GM10266 (cell line): Measurements from ENCODE around the gene JAKMIP3.

Source experiments
- DNase-seq: peaks from one replicate; pipeline ENCODE4 v3.0.0; 2012; ENCODE audit errors: extremely low spot score
- CTCF ChIP-seq: IDR thresholded peaks from 2 replicates; pipeline ENCODE4 v1.5.1; 2012; ENCODE audit warnings: mild to moderate bottlenecking, low read depth; ENCODE audit not compliant: control insufficient read depth, insufficient read depth; ENCODE audit errors: missing control alignments

The JAKMIP3 gene

GRCh38 chr10:132061030-132061429 lies 4.7 kb upstream of the JAKMIP3 start:
- no peak for DNase-seq
- no peak for TF ChIP-seq CTCF

- DNase-seq: no peak
- no peak for TF ChIP-seq CTCF
Observed at GRCh38 chr10:132061465-132061864, 4.3 kb upstream of the JAKMIP3 start.

- DNase-seq: no peak
- no peak for TF ChIP-seq CTCF
Observed at GRCh38 chr10:132062116-132062515, 3.6 kb upstream of the JAKMIP3 start.

- no peak for DNase-seq
- no peak for TF ChIP-seq CTCF
Observed at GRCh38 chr10:132062641-132063390, 2.9 kb upstream of the JAKMIP3 start.

- DNase-seq: no peak
- TF ChIP-seq CTCF: no peak
Observed at GRCh38 chr10:132063432-132063831, 2.3 kb upstream of the JAKMIP3 start.

GRCh38 chr10:132064082-132064755 lies 1.5 kb upstream of the JAKMIP3 start:
- no peak for DNase-seq
- TF ChIP-seq CTCF: no peak
